Measurements from ENCODE around the gene BID. TPM values are rescaled to one million over a fixed set of nuclear protein-coding genes. Genes with fewer than 3 reads are reported as not detected.

BID gene
- total RNA-seq, 1 experiment from 2014 or later, result 44.4 TPM

DNA sequence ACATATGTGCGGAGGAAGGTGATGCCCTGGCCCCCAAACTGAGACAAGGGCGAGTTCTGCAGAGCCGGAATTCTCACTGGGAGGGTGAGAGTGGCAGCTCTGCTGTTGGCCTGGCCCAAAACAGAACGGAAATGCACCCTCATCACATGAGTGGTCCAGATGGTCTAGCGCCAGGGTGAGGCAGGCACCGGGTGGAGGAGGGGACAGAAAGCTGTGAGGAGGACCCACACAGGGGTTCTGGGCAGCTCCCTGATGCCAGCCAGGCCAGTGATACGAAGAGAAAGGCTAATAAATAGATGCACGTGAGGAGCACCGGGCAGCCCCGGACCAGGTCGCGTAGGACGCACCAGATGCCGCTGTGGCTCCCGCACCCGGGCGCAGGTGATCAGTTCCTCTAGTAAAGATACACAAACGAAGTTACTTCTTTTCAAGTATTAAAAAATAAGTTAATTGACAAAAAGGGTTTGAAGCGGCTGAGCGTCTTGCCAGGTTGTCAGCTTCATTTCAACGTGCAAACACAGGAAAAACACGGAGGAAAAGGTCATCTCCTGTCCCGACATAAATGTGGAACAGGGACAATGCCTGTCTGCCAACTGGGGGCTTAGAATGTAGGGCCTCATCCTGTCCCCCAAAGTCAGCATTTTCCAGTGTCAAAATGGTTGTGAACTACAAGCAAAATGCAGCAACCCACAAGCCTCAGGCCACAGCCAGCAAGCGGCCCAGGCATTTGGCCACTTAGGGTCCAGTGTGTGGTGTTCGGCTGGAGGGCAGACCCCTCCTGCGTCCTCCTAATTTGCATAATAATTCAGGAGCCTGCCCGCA lies 15.3 kb upstream of the BID start:
- no TSS peak for BruUV-seq (replicated peaks)
- Histone ChIP-seq H3K9me3 (ENCODE audit: insufficient read depth, low read depth) (no peaks in the 10 kb centered on the region), H3K4me1 (replicated peaks; ENCODE audit: insufficient read depth) (no peaks in the 10 kb centered on the region), H3K36me3 (ENCODE audit: low read depth) (no peaks in the 10 kb centered on the region), H3K9me2 (ENCODE audit: insufficient read depth) (no peaks in the 10 kb centered on the region), H4K20me1 (ENCODE audit: insufficient read depth) (no peaks in the 10 kb centered on the region), H3K27ac (no peak overlapping the region), H3K4me3 (no peak overlapping the region), H3K27me3 (ENCODE audit: insufficient read depth, low read depth) (no peaks in the 10 kb centered on the region), H3K79me2 (ENCODE audit: low read depth) (no peaks in the 10 kb centered on the region), H3F3A (ENCODE audit: insufficient read depth, low read depth) (no peaks in the 10 kb centered on the region), H3K4me2 (no peak overlapping the region), H2AFZ (no peak overlapping the region)
- intact Hi-C loops (cut with micrococcal nuclease; ENCODE audit: unreplicated experiment), result loop anchor here (5.0 kb wide), 1 partner anchor 47 kb away; no protein-coding TSS in a partner anchor
- CTCF ChIA-PET, result no interaction called here
- TF ChIP-seq, protein P1, sequence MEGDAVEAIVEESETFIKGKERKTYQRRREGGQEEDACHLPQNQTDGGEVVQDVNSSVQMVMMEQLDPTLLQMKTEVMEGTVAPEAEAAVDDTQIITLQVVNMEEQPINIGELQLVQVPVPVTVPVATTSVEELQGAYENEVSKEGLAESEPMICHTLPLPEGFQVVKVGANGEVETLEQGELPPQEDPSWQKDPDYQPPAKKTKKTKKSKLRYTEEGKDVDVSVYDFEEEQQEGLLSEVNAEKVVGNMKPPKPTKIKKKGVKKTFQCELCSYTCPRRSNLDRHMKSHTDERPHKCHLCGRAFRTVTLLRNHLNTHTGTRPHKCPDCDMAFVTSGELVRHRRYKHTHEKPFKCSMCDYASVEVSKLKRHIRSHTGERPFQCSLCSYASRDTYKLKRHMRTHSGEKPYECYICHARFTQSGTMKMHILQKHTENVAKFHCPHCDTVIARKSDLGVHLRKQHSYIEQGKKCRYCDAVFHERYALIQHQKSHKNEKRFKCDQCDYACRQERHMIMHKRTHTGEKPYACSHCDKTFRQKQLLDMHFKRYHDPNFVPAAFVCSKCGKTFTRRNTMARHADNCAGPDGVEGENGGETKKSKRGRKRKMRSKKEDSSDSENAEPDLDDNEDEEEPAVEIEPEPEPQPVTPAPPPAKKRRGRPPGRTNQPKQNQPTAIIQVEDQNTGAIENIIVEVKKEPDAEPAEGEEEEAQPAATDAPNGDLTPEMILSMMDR (conservative IDR thresholded peaks at IDR 0.05), result no peak
- no peak for TF ChIP-seq EZH2 (IDR thresholded peaks at IDR 0.05; ENCODE audit: low read depth)
- DNase-seq, result no peak
- POLR2A ChIA-PET (ENCODE audit: unreplicated experiment), result no interaction called here

DNA sequence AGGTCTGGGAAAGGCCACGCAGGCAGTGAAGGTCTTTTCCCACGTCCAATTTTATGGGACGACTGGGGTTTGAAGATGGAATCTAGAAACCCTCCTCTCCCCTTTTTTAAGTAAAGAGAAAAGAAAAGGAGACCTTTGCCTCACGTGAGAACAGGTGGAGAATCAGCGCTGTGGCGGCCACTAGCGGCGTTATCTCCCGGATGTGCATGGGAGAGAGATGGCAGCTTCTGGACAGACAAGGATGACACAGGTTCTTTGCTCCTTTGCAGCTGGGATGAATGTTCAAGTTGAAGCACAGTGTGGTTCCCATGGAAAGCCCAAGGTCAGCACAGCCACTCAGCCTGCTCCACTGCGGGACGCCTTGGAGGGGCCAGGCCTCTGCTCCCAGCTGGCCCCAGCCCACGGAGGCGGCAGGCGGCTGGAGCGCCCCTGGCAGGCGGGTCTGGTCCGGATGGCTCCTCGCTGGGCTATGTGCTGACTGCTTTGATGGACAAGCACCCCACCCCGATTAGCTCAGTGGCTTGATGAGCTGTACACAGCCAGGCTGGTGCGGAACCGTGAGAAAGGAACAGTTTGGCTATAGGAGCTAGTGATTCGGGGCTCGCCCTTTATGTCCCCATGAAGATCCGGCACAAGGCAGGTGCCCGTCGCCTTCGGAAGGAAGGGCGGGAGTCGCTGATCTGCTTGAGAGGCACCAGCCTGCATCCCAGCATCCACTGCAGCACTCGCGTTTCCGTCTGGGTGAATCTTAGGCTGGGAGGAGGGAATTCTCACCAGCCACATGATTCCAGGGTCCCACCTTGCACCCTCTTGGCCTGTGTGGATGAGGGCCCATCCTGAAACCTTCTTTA lies 14.5 kb upstream of the BID start:
- Histone ChIP-seq H3K79me2 (ENCODE audit: low read depth) (no peaks in the 10 kb centered on the region), H3K9me3 (ENCODE audit: insufficient read depth, low read depth) (no peaks in the 10 kb centered on the region), H3K9me2 (ENCODE audit: insufficient read depth) (no peaks in the 10 kb centered on the region), H3F3A (ENCODE audit: insufficient read depth, low read depth) (no peaks in the 10 kb centered on the region), H2AFZ (no peak overlapping the region), H3K4me2 (no peak overlapping the region), H4K20me1 (ENCODE audit: insufficient read depth) (no peaks in the 10 kb centered on the region), H3K27me3 (ENCODE audit: insufficient read depth, low read depth) (no peaks in the 10 kb centered on the region), H3K27ac (no peak overlapping the region), H3K4me1 (replicated peaks; ENCODE audit: insufficient read depth) (no peaks in the 10 kb centered on the region), H3K36me3 (ENCODE audit: low read depth) (no peaks in the 10 kb centered on the region), H3K4me3 (no peak overlapping the region)
- ChIA-PET POLR2A (ENCODE audit: unreplicated experiment) (no interaction called here), CTCF (no interaction called here)
- no TSS peak for BruUV-seq (replicated peaks)
- TF ChIP-seq, protein P1 (conservative IDR thresholded peaks at IDR 0.05), result no peak
- TF ChIP-seq EZH2 (IDR thresholded peaks at IDR 0.05; ENCODE audit: low read depth), result no peak
- intact Hi-C loops (cut with micrococcal nuclease; ENCODE audit: unreplicated experiment), result loop anchor here (5.0 kb wide), 1 partner anchor 46 kb away; no protein-coding TSS in a partner anchor
- no peak for DNase-seq

DNA sequence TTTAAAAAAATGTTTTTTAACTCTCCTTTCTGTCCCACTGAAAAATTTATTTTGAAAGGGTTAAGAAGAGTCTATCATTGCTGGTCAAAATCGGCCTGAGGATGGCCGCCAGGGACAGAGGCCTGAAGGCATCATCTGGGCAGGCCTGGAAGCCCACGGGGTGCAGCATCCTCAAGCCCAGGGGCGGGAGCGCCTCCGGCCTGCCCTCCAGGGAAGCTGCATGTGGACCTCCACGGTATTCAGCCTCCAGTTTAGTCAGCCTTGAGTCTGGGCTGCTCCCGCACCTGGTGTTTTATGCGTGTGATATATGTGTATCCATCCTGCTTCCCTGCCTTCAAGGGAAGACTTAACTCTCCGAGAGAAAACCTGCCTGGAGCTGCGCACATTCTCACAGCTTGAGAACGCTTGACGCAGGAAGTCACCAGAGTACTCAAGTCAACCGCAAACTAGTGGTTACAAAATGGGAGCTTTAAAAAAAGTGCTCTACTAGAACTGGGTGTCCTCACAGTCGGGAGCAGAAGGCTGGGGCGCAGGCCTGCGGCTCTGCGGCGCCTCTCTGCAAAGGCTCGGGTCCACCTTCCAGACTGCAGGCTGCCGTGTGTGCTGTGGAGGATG lies 13.6 kb upstream of the BID start:
- DNase-seq, result no peak
- CTCF ChIA-PET, result no interaction called here
- BruUV-seq (replicated peaks), result no TSS peak

More for the DNA sequence above, 13.6 kb upstream of the BID start:
- intact Hi-C loops (cut with micrococcal nuclease; ENCODE audit: unreplicated experiment), result loop anchor here (5.0 kb wide), 1 partner anchor 46 kb away; no protein-coding TSS in a partner anchor
- Histone ChIP-seq H3F3A (ENCODE audit: insufficient read depth, low read depth) (no peaks in the 10 kb centered on the region), H3K27ac (no peak overlapping the region), H3K36me3 (ENCODE audit: low read depth) (no peaks in the 10 kb centered on the region), H3K27me3 (ENCODE audit: insufficient read depth, low read depth) (no peaks in the 10 kb centered on the region), H3K4me3 (no peak overlapping the region), H2AFZ (no peak overlapping the region), H3K79me2 (ENCODE audit: low read depth) (no peaks in the 10 kb centered on the region), H3K4me1 (replicated peaks; ENCODE audit: insufficient read depth) (no peaks in the 10 kb centered on the region), H4K20me1 (ENCODE audit: insufficient read depth) (no peaks in the 10 kb centered on the region), H3K9me2 (ENCODE audit: insufficient read depth) (no peaks in the 10 kb centered on the region), H3K9me3 (ENCODE audit: insufficient read depth, low read depth) (no peaks in the 10 kb centered on the region), H3K4me2 (no peak overlapping the region)
- POLR2A ChIA-PET (ENCODE audit: unreplicated experiment), result no interaction called here
- TF ChIP-seq, protein P1 (conservative IDR thresholded peaks at IDR 0.05), result no peak
- TF ChIP-seq EZH2 (IDR thresholded peaks at IDR 0.05; ENCODE audit: low read depth), result no peak

All from PC-9 (cell line).